ENCODE results near the gene PNKD. TPM values are rescaled to one million over a fixed set of nuclear protein-coding genes. Genes with fewer than 3 reads are reported as not detected.

PNKD gene
- total RNA-seq, 1 experiment from 2014 or later: 58.1 TPM

GRCh38 chr2:218344755-218345417 lies 74.6 kb downstream of the PNKD start:
- TF ChIP-seq ZNF274 (IDR thresholded peaks at IDR 0.05; ENCODE audit: low read depth, low read length): no peak
- TF ChIP-seq, protein P1, sequence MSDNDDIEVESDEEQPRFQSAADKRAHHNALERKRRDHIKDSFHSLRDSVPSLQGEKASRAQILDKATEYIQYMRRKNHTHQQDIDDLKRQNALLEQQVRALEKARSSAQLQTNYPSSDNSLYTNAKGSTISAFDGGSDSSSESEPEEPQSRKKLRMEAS (IDR thresholded peaks at IDR 0.05): no peak
- TF ChIP-seq ZFX (IDR thresholded peaks at IDR 0.05): no peak
- TF ChIP-seq SRF (IDR thresholded peaks at IDR 0.05; ENCODE audit: low read depth): no peak
- no peak for TF ChIP-seq ELF1 (IDR thresholded peaks at IDR 0.05; ENCODE audit: borderline replicate concordance, low read depth)
- TF ChIP-seq FOSL1 (IDR thresholded peaks at IDR 0.05; ENCODE audit: low read depth): no peak
- TF ChIP-seq, protein P2, sequence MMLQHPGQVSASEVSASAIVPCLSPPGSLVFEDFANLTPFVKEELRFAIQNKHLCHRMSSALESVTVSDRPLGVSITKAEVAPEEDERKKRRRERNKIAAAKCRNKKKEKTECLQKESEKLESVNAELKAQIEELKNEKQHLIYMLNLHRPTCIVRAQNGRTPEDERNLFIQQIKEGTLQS (IDR thresholded peaks at IDR 0.05): no peak
- TF ChIP-seq EZH2phosphoT487 (IDR thresholded peaks at IDR 0.05; ENCODE audit: borderline replicate concordance): no peak
- TF ChIP-seq CEBPB (IDR thresholded peaks at IDR 0.05; ENCODE audit: low read depth): no peak
- no peak for TF ChIP-seq REST (IDR thresholded peaks at IDR 0.05; ENCODE audit: low read depth)
- TF ChIP-seq SP1 (IDR thresholded peaks at IDR 0.05; ENCODE audit: low read depth): no peak
- TF ChIP-seq EGR1 (IDR thresholded peaks at IDR 0.05; ENCODE audit: low read depth): no peak
- TF ChIP-seq, protein P3, sequence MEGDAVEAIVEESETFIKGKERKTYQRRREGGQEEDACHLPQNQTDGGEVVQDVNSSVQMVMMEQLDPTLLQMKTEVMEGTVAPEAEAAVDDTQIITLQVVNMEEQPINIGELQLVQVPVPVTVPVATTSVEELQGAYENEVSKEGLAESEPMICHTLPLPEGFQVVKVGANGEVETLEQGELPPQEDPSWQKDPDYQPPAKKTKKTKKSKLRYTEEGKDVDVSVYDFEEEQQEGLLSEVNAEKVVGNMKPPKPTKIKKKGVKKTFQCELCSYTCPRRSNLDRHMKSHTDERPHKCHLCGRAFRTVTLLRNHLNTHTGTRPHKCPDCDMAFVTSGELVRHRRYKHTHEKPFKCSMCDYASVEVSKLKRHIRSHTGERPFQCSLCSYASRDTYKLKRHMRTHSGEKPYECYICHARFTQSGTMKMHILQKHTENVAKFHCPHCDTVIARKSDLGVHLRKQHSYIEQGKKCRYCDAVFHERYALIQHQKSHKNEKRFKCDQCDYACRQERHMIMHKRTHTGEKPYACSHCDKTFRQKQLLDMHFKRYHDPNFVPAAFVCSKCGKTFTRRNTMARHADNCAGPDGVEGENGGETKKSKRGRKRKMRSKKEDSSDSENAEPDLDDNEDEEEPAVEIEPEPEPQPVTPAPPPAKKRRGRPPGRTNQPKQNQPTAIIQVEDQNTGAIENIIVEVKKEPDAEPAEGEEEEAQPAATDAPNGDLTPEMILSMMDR (IDR thresholded peaks at IDR 0.05 in 2 of 3, conservative IDR thresholded peaks at IDR 0.05 in 1 of 3; ENCODE audit: borderline replicate concordance in 1 of 3, insufficient read depth in 1 of 3, low read depth in 2 of 3, low read length in 2 of 3): no peak
- no peak for TF ChIP-seq RAD21 (IDR thresholded peaks at IDR 0.05; ENCODE audit: low read depth)
- DNase-seq (ENCODE audit: low read depth, low spot score) (no peak), ATAC-seq (no peak)
- Histone ChIP-seq H4K20me1 (ENCODE audit: insufficient read depth) (no peaks in the 10 kb centered on the region), H3K36me3 (ENCODE audit: control insufficient read depth in 1 of 2, insufficient read depth in 2 of 2, low read length in 2 of 2) (no peaks in the 10 kb centered on the region), H3K9me3 (ENCODE audit: control insufficient read depth in 1 of 2, insufficient read depth in 1 of 2, low read depth in 1 of 2, low read length in 2 of 2) (no peaks in the 10 kb centered on the region), H3K4me2 (ENCODE audit: low read length) (no peak overlapping the region), H2AFZ (ENCODE audit: low read depth, low read length, poor library complexity, severe bottlenecking) (no peak overlapping the region), H3K79me2 (ENCODE audit: insufficient read depth, low read length) (no peaks in the 10 kb centered on the region), H3K4me1 (ENCODE audit: control insufficient read depth in 1 of 2, insufficient read depth in 2 of 2, low read length in 2 of 2) (no peaks in the 10 kb centered on the region), H3K9ac (ENCODE audit: low read length) (no peak overlapping the region), H3K4me3 (replicated peaks in 1 of 2; ENCODE audit: low read depth in 1 of 2, low read length in 2 of 2) (no peak overlapping the region), H3K27ac (ENCODE audit: low read depth, low read length) (no peak overlapping the region), H3K9me2 (ENCODE audit: insufficient read depth) (no peaks in the 10 kb centered on the region), H3K27me3 (ENCODE audit: insufficient read depth, low read length) (no peaks in the 10 kb centered on the region)
- CTCF ChIA-PET: no interaction called here
- POLR2A ChIA-PET: no interaction called here
- intact Hi-C loops (cut with micrococcal nuclease): no loop called here
- RAD21 ChIA-PET (ENCODE audit: low non-redundant PET in 1 of 2, low total read pairs in 2 of 2, uncharacterized antibody in 2 of 2, unreplicated experiment in 2 of 2): interaction anchor here in 1 of 2 experiments (0.6 kb wide), 1 partner anchor 1770 kb away, joined by 3 read pairs; no protein-coding TSS in a partner anchor
- BruUV-seq (replicated peaks): no TSS peak
